Gastrocnemius medialis (tissue), 4 donors: ENCODE measurements around the gene NECAB3.

Source experiments
- POLR2A ChIP-seq, 2 donors: fragments of 450-650 bp; IDR thresholded peaks; one replicate each; pipeline ENCODE4 v1.6.1; 2017; ENCODE audit warnings: antibody characterized with exemption in 2 of 2, mild to moderate bottlenecking in 2 of 2, moderate library complexity in 2 of 2
- TF ChIP-seq, protein P1 (sequence below), 5 experiments: fragments of 450-650 bp in 3 of 5; fragments of 200-600 bp in 2 of 5; sonication (generic) in 2 of 5; IDR thresholded peaks in 4 of 5; conservative IDR thresholded peaks in 1 of 5; 1 replicate in 4 of 5; 2 replicates in 1 of 5; pipeline ENCODE4 v1.5.1; 2016 to 2019; ENCODE audit warnings: antibody characterized with exemption in 5 of 5, mild to moderate bottlenecking in 3 of 5, moderate library complexity in 3 of 5

- TF ChIP-seq POLR2A (IDR thresholded peaks at IDR 0.05) = no peak
- TF ChIP-seq, protein P1, sequence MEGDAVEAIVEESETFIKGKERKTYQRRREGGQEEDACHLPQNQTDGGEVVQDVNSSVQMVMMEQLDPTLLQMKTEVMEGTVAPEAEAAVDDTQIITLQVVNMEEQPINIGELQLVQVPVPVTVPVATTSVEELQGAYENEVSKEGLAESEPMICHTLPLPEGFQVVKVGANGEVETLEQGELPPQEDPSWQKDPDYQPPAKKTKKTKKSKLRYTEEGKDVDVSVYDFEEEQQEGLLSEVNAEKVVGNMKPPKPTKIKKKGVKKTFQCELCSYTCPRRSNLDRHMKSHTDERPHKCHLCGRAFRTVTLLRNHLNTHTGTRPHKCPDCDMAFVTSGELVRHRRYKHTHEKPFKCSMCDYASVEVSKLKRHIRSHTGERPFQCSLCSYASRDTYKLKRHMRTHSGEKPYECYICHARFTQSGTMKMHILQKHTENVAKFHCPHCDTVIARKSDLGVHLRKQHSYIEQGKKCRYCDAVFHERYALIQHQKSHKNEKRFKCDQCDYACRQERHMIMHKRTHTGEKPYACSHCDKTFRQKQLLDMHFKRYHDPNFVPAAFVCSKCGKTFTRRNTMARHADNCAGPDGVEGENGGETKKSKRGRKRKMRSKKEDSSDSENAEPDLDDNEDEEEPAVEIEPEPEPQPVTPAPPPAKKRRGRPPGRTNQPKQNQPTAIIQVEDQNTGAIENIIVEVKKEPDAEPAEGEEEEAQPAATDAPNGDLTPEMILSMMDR (IDR thresholded peaks at IDR 0.05 in 4 of 5, conservative IDR thresholded peaks at IDR 0.05 in 1 of 5) = no peak
These were observed 28.0 kb downstream of the NECAB3 start for GRCh38 chr20:33646191-33646590.
